Fibroblast of lung (primary cell): ENCODE results near the gene ESR2.

ENCODE experiments used
- EZH2 ChIP-seq: IDR thresholded peaks from 2 replicates; pipeline ENCODE4 v1.5.1; 2012; ENCODE audit warnings: low read length, control low read depth, mild to moderate bottlenecking; ENCODE audit errors: missing control alignments
- TF ChIP-seq, protein P1 (sequence below), 2 donors: IDR thresholded peaks in 1 of 2; conservative IDR thresholded peaks in 1 of 2; 1 replicate in 1 of 2; 2 replicates in 1 of 2; pipeline ENCODE4 v1.5.1; 2011 to 2012; ENCODE audit warnings: low read length in 2 of 2, control low read depth in 1 of 2, inconsistent platforms in 1 of 2, low read depth in 1 of 2, mild to moderate bottlenecking in 1 of 2

DNA sequence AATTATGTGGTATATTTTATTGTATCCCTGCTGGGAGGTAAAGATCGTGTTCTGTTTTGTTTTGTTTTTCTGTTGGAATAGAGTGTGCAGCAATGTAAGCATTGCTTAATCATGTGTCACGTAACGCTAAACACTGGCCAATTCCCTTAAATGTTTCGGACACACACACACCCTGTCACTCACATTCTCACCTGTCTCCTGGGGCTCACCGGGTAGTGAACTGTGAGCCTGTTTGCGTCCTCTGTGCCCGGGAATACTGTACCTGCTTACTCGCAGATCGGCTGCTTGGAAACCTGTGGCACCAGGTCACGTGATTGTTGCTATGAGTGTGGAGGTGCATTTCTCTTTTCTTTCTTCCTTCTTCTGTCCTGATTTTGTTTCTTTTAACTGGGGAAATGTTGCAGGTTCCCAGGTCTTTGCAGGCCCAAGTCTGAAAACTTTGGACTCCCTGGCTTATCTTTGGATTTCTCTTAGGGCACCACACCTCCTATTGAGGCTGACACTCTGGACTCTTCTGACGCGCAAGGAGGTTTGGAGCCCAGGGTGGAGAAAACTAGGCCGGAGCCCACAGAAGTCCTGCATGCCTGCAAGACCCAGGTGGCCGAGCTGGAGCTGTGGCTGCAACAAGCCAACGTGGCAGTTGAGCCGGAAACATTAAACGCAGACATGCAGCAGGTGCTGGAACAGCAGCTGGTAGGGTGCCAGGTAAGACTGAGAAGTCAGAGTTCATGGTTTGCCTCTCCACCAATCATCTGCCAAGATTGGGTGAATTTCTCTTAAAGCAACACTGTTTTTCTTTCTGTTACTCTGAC, 181.1 kb downstream of the ESR2 start:
- TF ChIP-seq, protein P1, sequence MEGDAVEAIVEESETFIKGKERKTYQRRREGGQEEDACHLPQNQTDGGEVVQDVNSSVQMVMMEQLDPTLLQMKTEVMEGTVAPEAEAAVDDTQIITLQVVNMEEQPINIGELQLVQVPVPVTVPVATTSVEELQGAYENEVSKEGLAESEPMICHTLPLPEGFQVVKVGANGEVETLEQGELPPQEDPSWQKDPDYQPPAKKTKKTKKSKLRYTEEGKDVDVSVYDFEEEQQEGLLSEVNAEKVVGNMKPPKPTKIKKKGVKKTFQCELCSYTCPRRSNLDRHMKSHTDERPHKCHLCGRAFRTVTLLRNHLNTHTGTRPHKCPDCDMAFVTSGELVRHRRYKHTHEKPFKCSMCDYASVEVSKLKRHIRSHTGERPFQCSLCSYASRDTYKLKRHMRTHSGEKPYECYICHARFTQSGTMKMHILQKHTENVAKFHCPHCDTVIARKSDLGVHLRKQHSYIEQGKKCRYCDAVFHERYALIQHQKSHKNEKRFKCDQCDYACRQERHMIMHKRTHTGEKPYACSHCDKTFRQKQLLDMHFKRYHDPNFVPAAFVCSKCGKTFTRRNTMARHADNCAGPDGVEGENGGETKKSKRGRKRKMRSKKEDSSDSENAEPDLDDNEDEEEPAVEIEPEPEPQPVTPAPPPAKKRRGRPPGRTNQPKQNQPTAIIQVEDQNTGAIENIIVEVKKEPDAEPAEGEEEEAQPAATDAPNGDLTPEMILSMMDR (conservative IDR thresholded peaks at IDR 0.05 in 1 of 2, IDR thresholded peaks at IDR 0.05 in 1 of 2; ENCODE audit: low read depth in 1 of 2, low read length in 2 of 2), result no peak
- no peak for TF ChIP-seq EZH2
